Panc1 (cell line): Measurements from ENCODE around the gene NLRP10. TPM values are rescaled to one million over a fixed set of nuclear protein-coding genes. Genes with fewer than 3 reads are reported as not detected.

ENCODE experiments used
- ATAC-seq: fragments of 200-7000 bp; cut with Tn5 transposase; 2 replicates; pipeline ENCODE4 v1.9.1; 2020; ENCODE audit warnings: mild to moderate bottlenecking, moderate library complexity
- BruUV-seq: library from RNA; stranded (reverse); fragments of 400-500 nt; replicated peaks from 2 replicates; lab custom pipeline; 2021; lab: Mats Ljungman, UMichigan
- CTCF ChIA-PET: fragments of 300-600 bp; sonication (Branson Sonifier 250); formaldehyde crosslinking; loops from one replicate; lab custom pipeline; 2022; ENCODE audit warnings: antibody characterized with exemption; lab: Charles Lee
- POLR2A ChIA-PET: fragments of 300-600 bp; sonication (Branson Sonifier 250); formaldehyde crosslinking; loops from one replicate; lab custom pipeline; 2022; ENCODE audit warnings: antibody characterized with exemption; lab: Charles Lee
- DNase-seq: peaks from one replicate; pipeline ENCODE4 v3.0.0-alpha.2; 2010; ENCODE audit warnings: low read depth, low spot score
- H3K27ac ChIP-seq: 2 replicates; pipeline ENCODE4 v1.5.1; 2011; ENCODE audit warnings: mild to moderate bottlenecking, low read length, inconsistent platforms
- H3K27me3 ChIP-seq: fragments of 200-500 bp; sonication (Bioruptor generic); 2 replicates; pipeline ENCODE4 v1.6.0; 2014; ENCODE audit warnings: low read length, inconsistent platforms; ENCODE audit not compliant: control insufficient read depth, insufficient read depth
- H3K36me3 ChIP-seq: fragments of 200-500 bp; sonication (Bioruptor generic); 2 replicates; pipeline ENCODE4 v1.5.1; 2014; ENCODE audit warnings: inconsistent platforms, mild to moderate bottlenecking, low read length, moderate library complexity; ENCODE audit not compliant: control insufficient read depth, insufficient read depth
- H3K4me1 ChIP-seq: 2 replicates; pipeline ENCODE4 v1.5.1; 2011; ENCODE audit warnings: inconsistent platforms, mild to moderate bottlenecking, low read length, moderate library complexity; ENCODE audit not compliant: control insufficient read depth, insufficient read depth
- H3K4me3 ChIP-seq, 2 experiments: 2 replicates each; pipeline ENCODE4 v1.5.1; 2011 to 2012; ENCODE audit warnings: low read depth in 2 of 2, low read length in 2 of 2, mild to moderate bottlenecking in 2 of 2, inconsistent platforms in 1 of 2, moderate library complexity in 1 of 2
- H3K9me3 ChIP-seq: fragments of 200-500 bp; sonication (Bioruptor generic); 2 replicates; pipeline ENCODE4 v1.5.1; 2014; ENCODE audit warnings: low read depth, mild to moderate bottlenecking, inconsistent platforms, low read length, moderate library complexity; ENCODE audit not compliant: control insufficient read depth, insufficient read depth
- POLR2AphosphoS5 ChIP-seq: IDR thresholded peaks from 2 replicates; pipeline ENCODE4 v1.6.1; 2012; ENCODE audit warnings: mild to moderate bottlenecking, low read depth, low read length, moderate library complexity
- REST ChIP-seq, 2 experiments: IDR thresholded peaks; 2 replicates each; pipeline ENCODE4 v1.6.1; 2011 to 2012; ENCODE audit warnings: low read depth in 2 of 2, control low read depth in 1 of 2, low read length in 1 of 2, mild to moderate bottlenecking in 1 of 2, moderate library complexity in 1 of 2; ENCODE audit not compliant: insufficient read depth in 1 of 2
- SIN3A ChIP-seq: IDR thresholded peaks from 2 replicates; pipeline ENCODE4 v1.6.1; 2012; ENCODE audit warnings: low read depth, mild to moderate bottlenecking, low read length, moderate library complexity, borderline replicate concordance; ENCODE audit not compliant: insufficient read depth
- TCF7L2 ChIP-seq: IDR thresholded peaks from 2 replicates; pipeline ENCODE4 v1.6.1; 2011; ENCODE audit warnings: mild to moderate bottlenecking, low read depth, low read length, inconsistent platforms
- in situ Hi-C: cut with HindIII; loops from 2 replicates; pipeline ENCODE4 v1.10.0; 2016; ENCODE audit warnings: low sequenced_read_pairs, low pct_unique_long_range_greater_than_20kb
- intact Hi-C: fragments of 100-400 bp; cut with micrococcal nuclease; formaldehyde crosslinking; loops from one replicate; pipeline ENCODE4 v1.10.0; 2022; ENCODE audit not compliant: unreplicated experiment
- total RNA-seq: library from RNA; stranded (reverse); gene quantifications from one replicate; pipeline ENCODE4 v1.2.1, GENCODE V29; 2021; ENCODE audit not compliant: unreplicated experiment
- TF ChIP-seq, protein P1 (sequence below): fragments of 450-650 bp; IDR thresholded peaks from 2 replicates; pipeline ENCODE4 v1.5.1; 2017; ENCODE audit warnings: mild to moderate bottlenecking

The NLRP10 gene
- total RNA-seq, 1 experiment from 2014 or later, result not detected

GRCh38 chr11:8011981-8012444 is 46.8 kb upstream of the NLRP10 start:
- in situ Hi-C loops (no loop called here), intact Hi-C loops (no loop called here)
- H3K36me3 ChIP-seq, result no peaks in the 10 kb centered on the region
- DNase-seq, result no peak
- no peak overlapping the region for H3K27ac ChIP-seq
- ATAC-seq, result no peak
- ChIA-PET CTCF (no interaction called here), POLR2A (interaction anchor here (0.5 kb wide), 1 partner anchor 33 kb away, joined by 9 read pairs; no protein-coding TSS in a partner anchor)
- H3K4me1 ChIP-seq, result no peaks in the 10 kb centered on the region
- H3K27me3 ChIP-seq, result peaks cover 17% of the 10 kb centered on the region
- TF ChIP-seq, protein P1, sequence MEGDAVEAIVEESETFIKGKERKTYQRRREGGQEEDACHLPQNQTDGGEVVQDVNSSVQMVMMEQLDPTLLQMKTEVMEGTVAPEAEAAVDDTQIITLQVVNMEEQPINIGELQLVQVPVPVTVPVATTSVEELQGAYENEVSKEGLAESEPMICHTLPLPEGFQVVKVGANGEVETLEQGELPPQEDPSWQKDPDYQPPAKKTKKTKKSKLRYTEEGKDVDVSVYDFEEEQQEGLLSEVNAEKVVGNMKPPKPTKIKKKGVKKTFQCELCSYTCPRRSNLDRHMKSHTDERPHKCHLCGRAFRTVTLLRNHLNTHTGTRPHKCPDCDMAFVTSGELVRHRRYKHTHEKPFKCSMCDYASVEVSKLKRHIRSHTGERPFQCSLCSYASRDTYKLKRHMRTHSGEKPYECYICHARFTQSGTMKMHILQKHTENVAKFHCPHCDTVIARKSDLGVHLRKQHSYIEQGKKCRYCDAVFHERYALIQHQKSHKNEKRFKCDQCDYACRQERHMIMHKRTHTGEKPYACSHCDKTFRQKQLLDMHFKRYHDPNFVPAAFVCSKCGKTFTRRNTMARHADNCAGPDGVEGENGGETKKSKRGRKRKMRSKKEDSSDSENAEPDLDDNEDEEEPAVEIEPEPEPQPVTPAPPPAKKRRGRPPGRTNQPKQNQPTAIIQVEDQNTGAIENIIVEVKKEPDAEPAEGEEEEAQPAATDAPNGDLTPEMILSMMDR, result no peak
- TF ChIP-seq POLR2AphosphoS5 (no peak), REST (IDR thresholded peaks at IDR 0.05; ENCODE audit: insufficient read depth in 1 of 2, low read depth in 2 of 2, low read length in 1 of 2) (no peak), SIN3A (no peak), TCF7L2 (no peak)
- BruUV-seq, result no TSS peak
- no peaks in the 10 kb centered on the region for H3K9me3 ChIP-seq
- no peak overlapping the region for H3K4me3 ChIP-seq

- Histone ChIP-seq H3K36me3 (no peaks in the 10 kb centered on the region), H3K4me3 (no peak overlapping the region), H3K4me1 (no peaks in the 10 kb centered on the region), H3K27me3 (peaks cover 12% of the 10 kb centered on the region), H3K27ac (no peak overlapping the region), H3K9me3 (no peaks in the 10 kb centered on the region)
- no TSS peak for BruUV-seq
- in situ Hi-C loops (no loop called here), intact Hi-C loops (no loop called here)
- DNase-seq (no peak), ATAC-seq (no peak)
- TF ChIP-seq SIN3A (no peak), TCF7L2 (no peak), POLR2AphosphoS5 (no peak), REST (IDR thresholded peaks at IDR 0.05; ENCODE audit: insufficient read depth in 1 of 2, low read depth in 2 of 2, low read length in 1 of 2) (no peak)
- TF ChIP-seq, protein P1, result no peak
- ChIA-PET CTCF (interaction anchor here (0.6 to 1.5 kb wide), 2 partner anchors 25 to 88 kb away, joined by 6 to 7 read pairs; no protein-coding TSS in a partner anchor), POLR2A (interaction anchor here (0.5 kb wide), 1 partner anchor 32 kb away, joined by 9 read pairs; no protein-coding TSS in a partner anchor)
These were observed 46.1 kb upstream of the NLRP10 start for GRCh38 chr11:8011371-8011770.
